IMR-90 (cell line): ENCODE results near the gene MEP1B. TPM values are rescaled to one million over a fixed set of nuclear protein-coding genes. Genes with fewer than 3 reads are reported as not detected.

Experiments used
- ATAC-seq: fragments of 200-7000 bp; cut with Tn5 transposase; 2 replicates; pipeline ENCODE4 v1.9.1; 2020; ENCODE audit warnings: low read depth, mild to moderate bottlenecking, moderate library complexity
- BruUV-seq: library from RNA; stranded (reverse); fragments of 400-500 nt; replicated peaks from 2 replicates; lab custom pipeline; 2021; lab: Mats Ljungman, UMichigan
- CTCF ChIA-PET: fragments of 300-600 bp; formaldehyde crosslinking; extraction: SDS; loops from one replicate; lab custom pipeline; 2021; ENCODE audit warnings: antibody characterized with exemption; lab: Yijun Ruan, JAX
- POLR2A ChIA-PET: fragments of 300-600 bp; sonication (Branson Sonifier 250); formaldehyde crosslinking; loops from one replicate; lab custom pipeline; 2022; ENCODE audit warnings: antibody characterized with exemption; ENCODE audit not compliant: unreplicated experiment; lab: Charles Lee
- DNase-seq: peaks from one replicate; pipeline ENCODE4 v3.0.0; 2013
- H2AFZ ChIP-seq: replicated peaks from 2 replicates; pipeline ENCODE3; 2013; ENCODE audit warnings: low read length, mild to moderate bottlenecking; ENCODE audit not compliant: poor library complexity
- H2AK5ac ChIP-seq: 2 replicates; pipeline ENCODE4 v1.6.1; 2013; ENCODE audit warnings: low read depth, low read length, inconsistent platforms
- H2AK9ac ChIP-seq: replicated peaks from 2 replicates; pipeline ENCODE3; 2013; ENCODE audit warnings: mild to moderate bottlenecking, low read depth, low read length, moderate library complexity; ENCODE audit not compliant: poor library complexity
- H2BK120ac ChIP-seq: 2 replicates; pipeline ENCODE4 v1.6.1; 2013; ENCODE audit warnings: low read depth, low read length, inconsistent platforms
- H2BK15ac ChIP-seq: 3 replicates; pipeline ENCODE4 v1.6.1; 2013; ENCODE audit warnings: low read depth, low read length, inconsistent platforms
- H2BK20ac ChIP-seq: 2 replicates; pipeline ENCODE4 v1.6.1; 2013; ENCODE audit warnings: low read depth, mild to moderate bottlenecking, inconsistent platforms, low read length, moderate library complexity
- H2BK5ac ChIP-seq: 2 replicates; pipeline ENCODE4 v1.6.1; 2013; ENCODE audit warnings: mild to moderate bottlenecking, low read depth, low read length, inconsistent platforms; ENCODE audit not compliant: poor library complexity, severe bottlenecking
- H3K14ac ChIP-seq: replicated peaks from 2 replicates; pipeline ENCODE4 v1.6.1; 2013; ENCODE audit warnings: low read depth, low read length, inconsistent platforms
- H3K18ac ChIP-seq: 2 replicates; pipeline ENCODE4 v1.6.1; 2013; ENCODE audit warnings: low read depth, low read length, control low read depth
- H3K23ac ChIP-seq: 2 replicates; pipeline ENCODE4 v1.6.1; 2013; ENCODE audit warnings: low read depth, low read length, inconsistent platforms
- H3K27ac ChIP-seq: 2 replicates; pipeline ENCODE4 v1.5.1; 2013; ENCODE audit warnings: mild to moderate bottlenecking, control low read depth, low read length; ENCODE audit not compliant: insufficient read depth
- H3K27me3 ChIP-seq: 2 replicates; pipeline ENCODE4 v1.6.1; 2013; ENCODE audit warnings: low read length; ENCODE audit not compliant: control insufficient read depth, insufficient read depth
- H3K36me3 ChIP-seq: 2 replicates; pipeline ENCODE4 v1.6.1; 2013; ENCODE audit warnings: low read length, mixed read lengths; ENCODE audit not compliant: control insufficient read depth, insufficient read depth
- H3K4ac ChIP-seq: 2 replicates; pipeline ENCODE4 v1.6.1; 2013; ENCODE audit warnings: low read depth, low read length, inconsistent platforms
- H3K4me1 ChIP-seq: 2 replicates; pipeline ENCODE4 v1.6.1; 2013; ENCODE audit warnings: low read length, mixed read lengths; ENCODE audit not compliant: control insufficient read depth, insufficient read depth
- H3K4me2 ChIP-seq: 2 replicates; pipeline ENCODE4 v1.6.1; 2013; ENCODE audit warnings: low read depth, mild to moderate bottlenecking, control low read depth, low read length, moderate library complexity
- H3K4me3 ChIP-seq: 2 replicates; pipeline ENCODE4 v1.5.1; 2013; ENCODE audit warnings: low read depth, mild to moderate bottlenecking, control low read depth, low read length, moderate library complexity; ENCODE audit not compliant: insufficient read depth
- H3K56ac ChIP-seq: 2 replicates; pipeline ENCODE4 v1.6.1; 2013; ENCODE audit warnings: low read length, inconsistent platforms; ENCODE audit not compliant: insufficient read depth; ENCODE audit errors: extremely low read depth
- H3K79me1 ChIP-seq, 2 experiments: 2 replicates each; pipeline ENCODE4 v1.6.1; 2013; ENCODE audit warnings: low read length in 2 of 2, inconsistent platforms in 1 of 2, low read depth in 1 of 2
- H3K9ac ChIP-seq: 2 replicates; pipeline ENCODE4 v1.6.1; 2013; ENCODE audit warnings: low read depth, low read length, control low read depth
- H3K9me1 ChIP-seq: 2 replicates; pipeline ENCODE4 v1.6.1; 2013; ENCODE audit warnings: low read length, inconsistent platforms; ENCODE audit not compliant: insufficient read depth
- H3K9me3 ChIP-seq: 2 replicates; pipeline ENCODE4 v1.6.1; 2013; ENCODE audit warnings: low read length; ENCODE audit not compliant: control insufficient read depth, insufficient read depth
- H4K20me1 ChIP-seq: 2 replicates; pipeline ENCODE4 v1.6.1; 2013; ENCODE audit warnings: low read length, inconsistent platforms; ENCODE audit not compliant: insufficient read depth
- H4K5ac ChIP-seq: 2 replicates; pipeline ENCODE4 v1.6.1; 2013; ENCODE audit warnings: mild to moderate bottlenecking, low read depth, low read length, control low read depth
- H4K8ac ChIP-seq, 2 experiments: 2 replicates each; pipeline ENCODE4 v1.6.1; 2013; ENCODE audit warnings: low read depth in 2 of 2, low read length in 2 of 2, control low read depth in 1 of 2, inconsistent platforms in 1 of 2
- H4K91ac ChIP-seq: 2 replicates; pipeline ENCODE4 v1.6.1; 2013; ENCODE audit warnings: low read depth, low read length, inconsistent platforms; ENCODE audit not compliant: insufficient read depth
- BHLHE40 ChIP-seq: fragments of 150-350 bp; IDR thresholded peaks from 2 replicates; pipeline ENCODE4 v1.6.1; 2016; ENCODE audit warnings: mild to moderate bottlenecking, low read depth, low read length
- CEBPB ChIP-seq: IDR thresholded peaks from 2 replicates; pipeline ENCODE4 v1.6.1; 2012; ENCODE audit warnings: low read depth, low read length, improper control_type of control experiment
- CHD1 ChIP-seq: IDR thresholded peaks from 2 replicates; pipeline ENCODE4 v1.6.1; 2012; ENCODE audit warnings: low read depth, low read length, improper control_type of control experiment
- ELK1 ChIP-seq: fragments of 150-350 bp; IDR thresholded peaks from 2 replicates; pipeline ENCODE4 v1.6.1; 2016; ENCODE audit warnings: low read depth, mild to moderate bottlenecking, low read length, moderate library complexity, borderline replicate concordance
- FOS ChIP-seq: fragments of 150-350 bp; IDR thresholded peaks from 2 replicates; pipeline ENCODE4 v1.6.1; 2016; ENCODE audit warnings: low read depth, low read length
- MAFK ChIP-seq: IDR thresholded peaks from 2 replicates; pipeline ENCODE4 v1.6.1; 2012; ENCODE audit warnings: low read depth, low read length, improper control_type of control experiment
- MAZ ChIP-seq: IDR thresholded peaks from 2 replicates; pipeline ENCODE4 v1.6.1; 2012; ENCODE audit warnings: low read depth, mild to moderate bottlenecking, low read length, improper control_type of control experiment, moderate library complexity, borderline replicate concordance
- MXI1 ChIP-seq: IDR thresholded peaks from 2 replicates; pipeline ENCODE4 v1.6.1; 2012; ENCODE audit warnings: low read depth, mild to moderate bottlenecking, low read length, moderate library complexity, borderline replicate concordance
- NFE2L2 ChIP-seq: fragments of 150-350 bp; IDR thresholded peaks from 2 replicates; pipeline ENCODE4 v1.6.1; 2016; ENCODE audit warnings: low read depth, mild to moderate bottlenecking, low read length
- POLR2A ChIP-seq: IDR thresholded peaks from 2 replicates; pipeline ENCODE4 v1.6.1; 2012; ENCODE audit warnings: mild to moderate bottlenecking, low read depth, low read length
- RAD21 ChIP-seq: IDR thresholded peaks from 2 replicates; pipeline ENCODE4 v1.6.1; 2012; ENCODE audit warnings: low read length, improper control_type of control experiment
- RCOR1 ChIP-seq: IDR thresholded peaks from 2 replicates; pipeline ENCODE4 v1.6.1; 2012; ENCODE audit warnings: mild to moderate bottlenecking, low read length, improper control_type of control experiment; ENCODE audit not compliant: insufficient replicate concordance
- RFX5 ChIP-seq: IDR thresholded peaks from 2 replicates; pipeline ENCODE4 v1.8.0; 2012; ENCODE audit warnings: low read depth, mild to moderate bottlenecking, low read length, moderate library complexity
- SMC3 ChIP-seq: fragments of 150-350 bp; IDR thresholded peaks from 2 replicates; pipeline ENCODE4 v1.6.1; 2016; ENCODE audit warnings: low read depth, mild to moderate bottlenecking, antibody characterized with exemption, low read length, moderate library complexity
- USF2 ChIP-seq: fragments of 150-350 bp; IDR thresholded peaks from 2 replicates; pipeline ENCODE4 v1.6.1; 2017; ENCODE audit warnings: mild to moderate bottlenecking, antibody characterized with exemption, low read length, low read depth
- WGBS, 2 experiments: methylation state at CpG; one replicate each; pipeline versions ENCODE4 v1.1.5 to v1.1.7; 2013; ENCODE audit warnings: missing lambda C conversion rate in 2 of 2; ENCODE audit not compliant: insufficient read length in 1 of 2; ENCODE audit errors: extremely low coverage in 2 of 2; 5-methylcytosine and 5-hydroxymethylcytosine counted together
- dilution Hi-C: fragments of 300-500 bp; cut with HindIII; formaldehyde crosslinking; loops from one replicate; pipeline ENCODE4 v1.14.3; 2018; ENCODE audit warnings: low sequenced_read_pairs; ENCODE audit not compliant: unreplicated experiment
- in situ Hi-C: fragments of 300-500 bp; cut with MboI; formaldehyde crosslinking; loops from 3 replicates; pipeline ENCODE4 v1.14.3; 2019; ENCODE audit warnings: low sequenced_read_pairs, inconsistent platforms, mixed read lengths
- intact Hi-C: fragments of 100-400 bp; cut with micrococcal nuclease; formaldehyde crosslinking; loops from 2 replicates; pipeline ENCODE4 v1.10.0; 2022
- polyA plus RNA-seq, 3 experiments: library from polyadenylated mRNA; depleted of rRNA; stranded (reverse); fragments of >200 nt; gene quantifications; 2 replicates each; pipeline ENCODE4 v1.2.3, GENCODE V29; 2012; ENCODE audit warnings: low replicate concordance in 1 of 3
- total RNA-seq: library from RNA; depleted of rRNA; stranded (reverse); fragments of >200 nt; gene quantifications from 2 replicates; pipeline ENCODE4 v1.2.3, GENCODE V29; 2012
- TF ChIP-seq, protein P1 (sequence below): conservative IDR thresholded peaks from 2 replicates; pipeline ENCODE4 v1.5.1; 2012; ENCODE audit warnings: mild to moderate bottlenecking, low read depth, low read length, improper control_type of control experiment

Gene MEP1B
- total and polyA plus RNA-seq, 2 of the 4 experiments (the other 2 are of a cell fraction), result not detected

DNA sequence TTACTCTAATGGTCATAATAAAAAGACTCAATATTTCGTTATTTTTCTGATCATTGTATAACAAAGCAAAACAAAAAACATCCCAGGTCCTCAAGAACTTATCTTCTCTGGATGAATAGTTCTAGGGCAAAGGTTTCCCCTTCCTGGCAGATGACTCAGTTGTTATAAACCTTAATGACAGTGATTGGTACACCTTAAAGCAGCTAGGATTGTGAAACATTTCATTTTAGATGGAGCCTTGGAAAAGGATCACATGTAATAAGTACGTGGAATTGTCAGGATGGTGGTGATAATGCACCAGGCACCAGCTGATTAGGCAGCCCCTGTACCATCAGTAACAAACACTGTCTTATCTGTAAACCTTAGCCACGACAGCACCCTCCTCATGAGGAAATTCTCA, 47.2 kb downstream of the MEP1B start:
- no peaks in the 10 kb centered on the region for H3K79me1 ChIP-seq
- H2BK15ac ChIP-seq, result no peak overlapping the region
- H3K18ac ChIP-seq, result no peak overlapping the region
- WGBS, 2 experiments, result no CpG with 5 or more reads among the region's 3 CpGs
- H4K8ac ChIP-seq, result no peak overlapping the region
- dilution Hi-C loops (no loop called here), in situ Hi-C loops (no loop called here), intact Hi-C loops (no loop called here)
- H3K9me3 ChIP-seq, result no peaks in the 10 kb centered on the region
- no peaks in the 10 kb centered on the region for H3K4me1 ChIP-seq
- no peak overlapping the region for H2AK9ac ChIP-seq
- H2AK5ac ChIP-seq, result no peak overlapping the region
- H3K4ac ChIP-seq, result no peak overlapping the region
- H2BK120ac ChIP-seq, result no peak overlapping the region
- TF ChIP-seq FOS, result no peak
- TF ChIP-seq ELK1, result no peak
- TF ChIP-seq MAFK, result no peak
- no peak for TF ChIP-seq BHLHE40
- TF ChIP-seq MAZ, result no peak
- TF ChIP-seq NFE2L2, result no peak
- TF ChIP-seq, protein P1, sequence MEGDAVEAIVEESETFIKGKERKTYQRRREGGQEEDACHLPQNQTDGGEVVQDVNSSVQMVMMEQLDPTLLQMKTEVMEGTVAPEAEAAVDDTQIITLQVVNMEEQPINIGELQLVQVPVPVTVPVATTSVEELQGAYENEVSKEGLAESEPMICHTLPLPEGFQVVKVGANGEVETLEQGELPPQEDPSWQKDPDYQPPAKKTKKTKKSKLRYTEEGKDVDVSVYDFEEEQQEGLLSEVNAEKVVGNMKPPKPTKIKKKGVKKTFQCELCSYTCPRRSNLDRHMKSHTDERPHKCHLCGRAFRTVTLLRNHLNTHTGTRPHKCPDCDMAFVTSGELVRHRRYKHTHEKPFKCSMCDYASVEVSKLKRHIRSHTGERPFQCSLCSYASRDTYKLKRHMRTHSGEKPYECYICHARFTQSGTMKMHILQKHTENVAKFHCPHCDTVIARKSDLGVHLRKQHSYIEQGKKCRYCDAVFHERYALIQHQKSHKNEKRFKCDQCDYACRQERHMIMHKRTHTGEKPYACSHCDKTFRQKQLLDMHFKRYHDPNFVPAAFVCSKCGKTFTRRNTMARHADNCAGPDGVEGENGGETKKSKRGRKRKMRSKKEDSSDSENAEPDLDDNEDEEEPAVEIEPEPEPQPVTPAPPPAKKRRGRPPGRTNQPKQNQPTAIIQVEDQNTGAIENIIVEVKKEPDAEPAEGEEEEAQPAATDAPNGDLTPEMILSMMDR, result no peak
- TF ChIP-seq SMC3, result no peak
- no peak for TF ChIP-seq CEBPB
- no peak for TF ChIP-seq RAD21
- no peak for TF ChIP-seq MXI1
- TF ChIP-seq USF2, result no peak
- no peak for TF ChIP-seq CHD1
- no peak for TF ChIP-seq RCOR1
- no peak for TF ChIP-seq POLR2A
- no peak for TF ChIP-seq RFX5
- no peak for DNase-seq
- H4K5ac ChIP-seq, result no peak overlapping the region
- H3K9me1 ChIP-seq, result no peaks in the 10 kb centered on the region
- H3K56ac ChIP-seq, result no peak overlapping the region
- H3K36me3 ChIP-seq, result no peaks in the 10 kb centered on the region
- no peak overlapping the region for H2AFZ ChIP-seq
- H2BK20ac ChIP-seq, result no peak overlapping the region
- no peak overlapping the region for H4K91ac ChIP-seq
- no TSS peak for BruUV-seq
- no peak overlapping the region for H3K23ac ChIP-seq
- ATAC-seq, result no peak
- no peak overlapping the region for H3K4me2 ChIP-seq
- ChIA-PET CTCF (no interaction called here), POLR2A (no interaction called here)
- no peaks in the 10 kb centered on the region for H4K20me1 ChIP-seq
- H3K27me3 ChIP-seq, result no peaks in the 10 kb centered on the region
- H3K27ac ChIP-seq, result no peak overlapping the region
- no peak overlapping the region for H2BK5ac ChIP-seq
- H3K4me3 ChIP-seq, result no peak overlapping the region
- no peak overlapping the region for H3K9ac ChIP-seq
- no peak overlapping the region for H3K14ac ChIP-seq
